ENCODE results near the gene TTC7B. TPM values are rescaled to one million over a fixed set of nuclear protein-coding genes. Genes with fewer than 3 reads are reported as not detected.

TTC7B gene
- total and polyA plus RNA-seq, 9 of the 15 experiments (the other 6 are each of a cell fraction or from before 2014, with no cell fraction given): 2.2 to 77.2 (median 36.7) TPM

- TF ChIP-seq MGA (IDR thresholded peaks at IDR 0.05): peak; percentile 84
- TF ChIP-seq ZBTB11 (CRISPR knock-in tag; IDR thresholded peaks at IDR 0.05): peak in 1 of 3 experiments; percentile 26; a peak in 1 of 6 replicates
- TF ChIP-seq NCOA4 (IDR thresholded peaks at IDR 0.05; ENCODE audit: partially characterized antibody): peak; percentile 67
- peak; percentile 56; the same call in 1 of the 2 replicates for TF ChIP-seq ZNF766 (CRISPR knock-in tag; conservative IDR thresholded peaks at IDR 0.05)
- no peak for TF ChIP-seq SP2 (IDR thresholded peaks at IDR 0.05; ENCODE audit: extremely low read depth, low read depth, low read length, poor library complexity, severe bottlenecking)
- TF ChIP-seq HBP1 (CRISPR knock-in tag; IDR thresholded peaks at IDR 0.05): no peak; the same call in 1 of the 2 replicates
- TF ChIP-seq LEF1 (IDR thresholded peaks at IDR 0.05): peak; percentile 86; the same call in 1 of the 2 replicates
- peak; percentile 35 for TF ChIP-seq NEUROD1 (IDR thresholded peaks at IDR 0.05; ENCODE audit: borderline replicate concordance, low read depth, low read length, partially characterized antibody)
Observed at GRCh38 chr14:90573385-90574105, 242.7 kb downstream of the TTC7B start (continued).

Measured in K562 (cell line).